ENCODE results near the gene TRIM32. TPM values are rescaled to one million over a fixed set of nuclear protein-coding genes. Genes with fewer than 3 reads are reported as not detected.

TRIM32 gene
- total RNA-seq, 2 experiments from 2014 or later = 4.4 to 5.8 TPM

DNA sequence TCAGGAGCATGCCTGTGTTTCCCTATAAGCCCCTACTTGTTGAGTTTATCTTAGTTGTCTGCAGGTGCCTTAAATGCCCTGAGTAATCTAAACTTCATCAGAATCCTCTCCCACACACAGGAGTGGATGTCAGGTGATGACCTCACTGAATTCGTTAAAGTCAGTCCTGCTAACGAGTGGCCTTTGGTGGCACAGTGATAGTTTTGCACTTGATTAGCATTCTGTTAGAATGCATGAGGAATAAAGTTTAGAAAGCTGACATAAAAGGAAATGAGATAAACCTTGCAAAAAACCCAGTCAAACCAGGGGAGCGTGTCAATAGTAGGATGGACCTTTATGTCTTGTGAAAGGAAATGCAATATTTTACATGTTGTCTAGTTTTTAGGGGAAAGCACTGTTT is 4.5 kb downstream of the TRIM32 start:
- peaks cover 23% of the 10 kb centered on the region for H3K36me3 Mint-ChIP-seq (ENCODE audit: low read depth)

DNA sequence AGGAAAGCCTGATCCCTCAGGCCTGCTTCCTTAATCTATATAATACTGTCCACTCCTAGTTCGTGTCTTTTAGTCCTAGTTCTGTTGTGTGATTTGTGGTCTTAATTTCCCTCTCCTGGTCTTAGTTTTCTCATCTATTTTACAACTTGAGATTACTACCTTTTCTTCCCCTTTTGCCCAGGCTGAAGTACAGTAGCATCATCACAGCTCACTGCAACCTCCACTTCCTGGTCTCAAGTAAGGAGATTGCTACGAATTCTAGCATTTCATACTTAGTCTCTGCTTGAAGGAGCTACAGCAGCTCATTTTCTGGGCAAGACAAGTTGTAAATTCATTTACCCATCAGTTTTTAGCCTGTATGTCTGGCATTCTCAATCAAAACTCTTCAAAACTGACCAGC is 5.5 kb downstream of the TRIM32 start:
- no peaks in the 10 kb centered on the region for H3K27me3 ChIP-seq (ENCODE audit: control insufficient read depth in 1 of 2, insufficient read depth in 2 of 2, low read length in 2 of 2)
- H3K36me3 Mint-ChIP-seq (ENCODE audit: low read depth) = peaks cover 28% of the 10 kb centered on the region
- no peak overlapping the region for H3K4me3 Mint-ChIP-seq
- H3K27ac ChIP-seq (ENCODE audit: low read depth in 1 of 2, low read length in 2 of 2) = no peak overlapping the region
- ATAC-seq (ENCODE audit: poor library complexity) (no peak), DNase-seq (no peak)
- H3K4me1 Mint-ChIP-seq (ENCODE audit: low read depth) = peaks cover 74% of the 10 kb centered on the region
- H3K36me3 ChIP-seq (ENCODE audit: insufficient read depth, low read length) = peaks cover 1% of the 10 kb centered on the region
- TF ChIP-seq, protein P1, sequence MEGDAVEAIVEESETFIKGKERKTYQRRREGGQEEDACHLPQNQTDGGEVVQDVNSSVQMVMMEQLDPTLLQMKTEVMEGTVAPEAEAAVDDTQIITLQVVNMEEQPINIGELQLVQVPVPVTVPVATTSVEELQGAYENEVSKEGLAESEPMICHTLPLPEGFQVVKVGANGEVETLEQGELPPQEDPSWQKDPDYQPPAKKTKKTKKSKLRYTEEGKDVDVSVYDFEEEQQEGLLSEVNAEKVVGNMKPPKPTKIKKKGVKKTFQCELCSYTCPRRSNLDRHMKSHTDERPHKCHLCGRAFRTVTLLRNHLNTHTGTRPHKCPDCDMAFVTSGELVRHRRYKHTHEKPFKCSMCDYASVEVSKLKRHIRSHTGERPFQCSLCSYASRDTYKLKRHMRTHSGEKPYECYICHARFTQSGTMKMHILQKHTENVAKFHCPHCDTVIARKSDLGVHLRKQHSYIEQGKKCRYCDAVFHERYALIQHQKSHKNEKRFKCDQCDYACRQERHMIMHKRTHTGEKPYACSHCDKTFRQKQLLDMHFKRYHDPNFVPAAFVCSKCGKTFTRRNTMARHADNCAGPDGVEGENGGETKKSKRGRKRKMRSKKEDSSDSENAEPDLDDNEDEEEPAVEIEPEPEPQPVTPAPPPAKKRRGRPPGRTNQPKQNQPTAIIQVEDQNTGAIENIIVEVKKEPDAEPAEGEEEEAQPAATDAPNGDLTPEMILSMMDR (IDR thresholded peaks at IDR 0.05) = no peak
- H3K4me3 ChIP-seq (ENCODE audit: low read length) = no peak overlapping the region
- POLR2A ChIA-PET = no interaction called here
- H3K27ac Mint-ChIP-seq = peak overlapping the region; percentile 15
- H3K9me3 ChIP-seq (ENCODE audit: control insufficient read depth in 1 of 2, insufficient read depth in 1 of 2, low read length in 2 of 2) = peaks cover 0 to under 1% of the 10 kb centered on the region in 2 experiments
- no peaks in the 10 kb centered on the region for H3K27me3 Mint-ChIP-seq
- CTCF ChIA-PET = no interaction called here
- no peaks in the 10 kb centered on the region for H3K9me3 Mint-ChIP-seq
- intact Hi-C loops (cut with DNase I, micrococcal nuclease) = no loop called here
- H3K4me1 ChIP-seq (ENCODE audit: insufficient read depth, low read length) = peaks cover 20% of the 10 kb centered on the region

More for the DNA sequence above, 4.5 kb downstream of the TRIM32 start:
- Mint-ChIP-seq H3K27me3 (no peaks in the 10 kb centered on the region), H3K4me1 (ENCODE audit: low read depth) (peaks cover 83% of the 10 kb centered on the region), H3K4me3 (no peak overlapping the region), H3K27ac (peak overlapping the region; percentile 15), H3K9me3 (no peaks in the 10 kb centered on the region)
- intact Hi-C loops (cut with DNase I, micrococcal nuclease) = no loop called here
- Histone ChIP-seq H3K4me1 (ENCODE audit: insufficient read depth, low read length) (peaks cover 26% of the 10 kb centered on the region), H3K27ac (ENCODE audit: low read depth in 1 of 2, low read length in 2 of 2) (no peak overlapping the region), H3K4me3 (ENCODE audit: low read length) (no peak overlapping the region), H3K9me3 (ENCODE audit: control insufficient read depth in 1 of 2, insufficient read depth in 1 of 2, low read length in 2 of 2) (no peaks in the 10 kb centered on the region), H3K36me3 (ENCODE audit: insufficient read depth, low read length) (no peaks in the 10 kb centered on the region), H3K27me3 (ENCODE audit: control insufficient read depth in 1 of 2, insufficient read depth in 2 of 2, low read length in 2 of 2) (no peaks in the 10 kb centered on the region)
- POLR2A ChIA-PET = no interaction called here
- ATAC-seq (ENCODE audit: poor library complexity) (no peak), DNase-seq (no peak)
- TF ChIP-seq, protein P1 (IDR thresholded peaks at IDR 0.05) = no peak
- CTCF ChIA-PET = no interaction called here

DNA sequence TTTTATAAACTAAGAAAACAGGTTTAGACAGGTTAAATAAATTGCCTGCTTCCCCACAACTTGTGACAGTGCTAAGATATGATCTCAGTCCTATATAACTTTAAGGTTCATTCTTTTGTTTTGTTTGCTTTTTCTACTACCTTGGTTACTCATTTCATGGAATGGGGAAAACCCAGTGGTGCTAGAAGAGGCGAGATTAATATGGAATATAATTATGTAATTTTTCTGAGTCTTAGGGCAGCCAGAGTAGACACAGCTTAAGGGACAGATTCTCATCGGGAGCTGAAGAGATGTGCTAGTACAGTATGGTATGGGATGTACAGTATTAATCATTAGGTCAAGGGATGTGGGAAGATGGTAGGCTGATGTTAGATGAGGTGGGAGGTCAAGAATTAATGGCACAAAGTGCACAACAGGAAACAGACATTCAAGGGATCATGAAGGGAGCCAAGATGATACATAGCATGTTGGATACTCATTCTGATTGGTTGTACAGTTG is 6.2 kb downstream of the TRIM32 start:
- H3K27ac Mint-ChIP-seq = no peak overlapping the region
- no peaks in the 10 kb centered on the region for H3K9me3 Mint-ChIP-seq
- H3K4me1 Mint-ChIP-seq (ENCODE audit: low read depth) = peaks cover 67% of the 10 kb centered on the region
- no peak for DNase-seq
- no peaks in the 10 kb centered on the region for H3K27me3 Mint-ChIP-seq
- intact Hi-C loops (cut with DNase I, micrococcal nuclease) = no loop called here
- Histone ChIP-seq H3K27ac (ENCODE audit: low read depth in 1 of 2, low read length in 2 of 2) (no peak overlapping the region), H3K27me3 (ENCODE audit: control insufficient read depth in 1 of 2, insufficient read depth in 2 of 2, low read length in 2 of 2) (no peaks in the 10 kb centered on the region), H3K9me3 (ENCODE audit: control insufficient read depth in 1 of 2, insufficient read depth in 1 of 2, low read length in 2 of 2) (peaks cover 0 to 5% of the 10 kb centered on the region in 2 experiments), H3K4me3 (ENCODE audit: low read length) (no peak overlapping the region), H3K4me1 (ENCODE audit: insufficient read depth, low read length) (peaks cover 13% of the 10 kb centered on the region), H3K36me3 (ENCODE audit: insufficient read depth, low read length) (peaks cover 8% of the 10 kb centered on the region)
- CTCF ChIA-PET = interaction anchor here (0.8 kb wide), 1 partner anchor 244 kb away, joined by 3 read pairs; no protein-coding TSS in a partner anchor
- ATAC-seq (ENCODE audit: poor library complexity) = no peak
- peaks cover 35% of the 10 kb centered on the region for H3K36me3 Mint-ChIP-seq (ENCODE audit: low read depth)
- H3K4me3 Mint-ChIP-seq = no peak overlapping the region
- TF ChIP-seq, protein P1 (IDR thresholded peaks at IDR 0.05) = no peak
- POLR2A ChIA-PET = no interaction called here

Measured in CD4-positive, alpha-beta T cell (primary cell).